Smooth muscle cell (in vitro differentiated cells): Measurements from ENCODE around the gene RPL6. TPM values are rescaled to one million over a fixed set of nuclear protein-coding genes. Genes with fewer than 3 reads are reported as not detected.
A peak's percentile ranks its signal among the peaks of the same experiment; 100 is the strongest.
"Not testable (repeated sequence)": the region's sequence is repeated elsewhere in the genome, so short reads cannot be mapped to it uniquely, and the experiment has no call there.

Experiments
- DNase-seq: peaks from one replicate; lab custom pipeline; 2025; ENCODE audit not compliant: unreplicated experiment; lab: John Stamatoyannopoulos, UW
- H2AFZ ChIP-seq: fragments of 200-600 bp; sonication (generic); 2 replicates; pipeline ENCODE4 v1.6.0; 2016; ENCODE audit warnings: antibody characterized with exemption, low read depth, mild to moderate bottlenecking
- H3F3A ChIP-seq: fragments of 200-600 bp; sonication (generic); 2 replicates; pipeline ENCODE4 v1.6.0; 2017; ENCODE audit warnings: antibody characterized with exemption, low read depth
- H3K27ac ChIP-seq: fragments of 200-600 bp; sonication (generic); 2 replicates; pipeline ENCODE4 v1.5.1; 2016; ENCODE audit warnings: low read depth, mild to moderate bottlenecking
- H3K27me3 ChIP-seq: fragments of 200-600 bp; sonication (generic); 2 replicates; pipeline ENCODE4 v1.6.1; 2016; ENCODE audit warnings: low read depth, mild to moderate bottlenecking
- H3K36me3 ChIP-seq: fragments of 200-600 bp; sonication (generic); 2 replicates; pipeline ENCODE4 v1.5.1; 2016; ENCODE audit warnings: low read depth
- H3K4me1 ChIP-seq: fragments of 200-600 bp; sonication (generic); 2 replicates; pipeline ENCODE4 v1.5.1; 2016; ENCODE audit warnings: low read depth
- H3K4me2 ChIP-seq: fragments of 200-600 bp; sonication (generic); 2 replicates; pipeline ENCODE4 v1.6.0; 2016; ENCODE audit warnings: mild to moderate bottlenecking
- H3K4me3 ChIP-seq: fragments of 200-600 bp; sonication (generic); 2 replicates; pipeline ENCODE4 v1.5.1; 2016; ENCODE audit warnings: mild to moderate bottlenecking
- H3K79me2 ChIP-seq: fragments of 200-600 bp; sonication (generic); 2 replicates; pipeline ENCODE4 v1.6.0; 2016; ENCODE audit warnings: low read depth, mild to moderate bottlenecking
- H3K9ac ChIP-seq: fragments of 200-600 bp; sonication (generic); 2 replicates; pipeline ENCODE4 v1.6.0; 2016; ENCODE audit warnings: low read depth
- H3K9me3 ChIP-seq: fragments of 200-600 bp; sonication (generic); replicated peaks from 2 replicates; pipeline ENCODE4 v1.5.1; 2016; ENCODE audit warnings: low read depth
- H4K20me1 ChIP-seq: fragments of 200-600 bp; sonication (generic); 2 replicates; pipeline ENCODE4 v1.6.0; 2016; ENCODE audit warnings: low read depth
- WGBS: methylation state at CpG from one replicate; pipeline ENCODE4 v1.1.7; 2016; ENCODE audit warnings: low lambda C conversion rate; 5-methylcytosine and 5-hydroxymethylcytosine counted together
- polyA plus RNA-seq: library from polyadenylated mRNA; unstranded; fragments of >200 nt; fragmentation: Nextera tagmentation; extraction: Ambion mirVana; gene quantifications from 2 replicates; pipeline ENCODE4 v1.2.1, GENCODE V29; 2016
- total RNA-seq: library from RNA; depleted of rRNA; stranded (reverse); fragments of >200 nt; gene quantifications from 2 replicates; pipeline ENCODE4 v1.2.3, GENCODE V29; 2014
- TF ChIP-seq, protein P1 (sequence below): fragments of 200-600 bp; sonication (generic); IDR thresholded peaks from 2 replicates; pipeline ENCODE4 v1.5.1; 2017; ENCODE audit warnings: borderline replicate concordance, mild to moderate bottlenecking, antibody characterized with exemption; ENCODE audit not compliant: insufficient read depth, poor library complexity, severe bottlenecking

RPL6 gene
- total RNA-seq = 1,517 and 1,797 TPM in 2 replicates
- 333 and 366 TPM in 2 replicates for polyA plus RNA-seq

DNA sequence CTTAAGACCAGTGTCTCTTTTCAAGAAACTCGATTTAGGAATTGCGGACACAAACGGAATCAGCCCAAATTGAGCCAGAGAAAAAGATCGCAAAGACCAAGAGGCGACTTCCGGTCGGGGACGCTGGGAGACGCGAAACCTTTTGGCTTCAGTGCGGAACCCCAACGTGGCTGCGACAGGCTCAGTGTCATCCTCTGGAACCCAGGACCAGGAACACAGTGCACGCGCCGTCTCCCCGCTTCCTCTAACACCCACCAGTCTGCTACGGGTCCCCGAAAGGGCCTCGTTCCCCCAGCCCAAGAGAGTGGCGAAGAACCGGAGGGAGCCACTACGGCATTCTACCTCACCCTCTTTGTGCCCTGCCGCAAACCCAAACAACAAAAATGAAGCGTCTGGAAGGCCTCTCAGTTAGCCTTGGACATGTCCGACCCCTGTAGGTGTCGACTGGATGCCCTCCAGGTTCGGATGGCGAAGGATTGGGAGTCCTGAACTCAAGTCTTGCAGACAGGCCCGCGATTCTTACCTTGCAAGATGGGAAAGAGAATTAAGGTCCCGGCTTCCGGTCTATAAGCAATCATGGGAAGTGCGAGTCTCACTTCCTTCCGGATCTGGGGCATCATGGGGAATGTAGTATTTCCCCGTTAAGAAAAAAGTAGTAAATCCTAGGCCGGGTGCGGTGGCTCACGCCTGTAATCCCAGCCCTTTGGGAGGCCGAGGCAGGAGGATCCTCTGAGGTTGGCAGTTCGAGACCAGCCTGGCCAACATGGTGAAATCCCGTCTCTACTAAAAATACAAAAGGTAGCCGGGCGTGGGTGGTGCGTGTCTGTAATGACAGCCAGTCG, at the start of gene RPL6:
Gene RPL6, minus strand, starts transcription at position 542 of the 842 bp plus-strand sequence. CDS start 949 bp downstream, outside the sequence.
- Histone ChIP-seq H2AFZ (peak within 1 kb of the TSS; percentile 74), H3K4me3 (peak within 1 kb of the TSS; percentile 87), H3K4me1 (peaks cover 14% of the 10 kb centered on the region), H3K9ac (peak within 1 kb of the TSS; percentile 86), H3K79me2 (peaks cover 24% of the 10 kb centered on the region), H3K4me2 (peak within 1 kb of the TSS; percentile 98), H3F3A (peaks cover 32% of the 10 kb centered on the region), H4K20me1 (peaks cover 39% of the 10 kb centered on the region), H3K9me3 (no peaks in the 10 kb centered on the region), H3K27me3 (no peaks in the 10 kb centered on the region), H3K36me3 (peaks cover 9% of the 10 kb centered on the region), H3K27ac (peak within 1 kb of the TSS; percentile 81)
- TF ChIP-seq, protein P1, sequence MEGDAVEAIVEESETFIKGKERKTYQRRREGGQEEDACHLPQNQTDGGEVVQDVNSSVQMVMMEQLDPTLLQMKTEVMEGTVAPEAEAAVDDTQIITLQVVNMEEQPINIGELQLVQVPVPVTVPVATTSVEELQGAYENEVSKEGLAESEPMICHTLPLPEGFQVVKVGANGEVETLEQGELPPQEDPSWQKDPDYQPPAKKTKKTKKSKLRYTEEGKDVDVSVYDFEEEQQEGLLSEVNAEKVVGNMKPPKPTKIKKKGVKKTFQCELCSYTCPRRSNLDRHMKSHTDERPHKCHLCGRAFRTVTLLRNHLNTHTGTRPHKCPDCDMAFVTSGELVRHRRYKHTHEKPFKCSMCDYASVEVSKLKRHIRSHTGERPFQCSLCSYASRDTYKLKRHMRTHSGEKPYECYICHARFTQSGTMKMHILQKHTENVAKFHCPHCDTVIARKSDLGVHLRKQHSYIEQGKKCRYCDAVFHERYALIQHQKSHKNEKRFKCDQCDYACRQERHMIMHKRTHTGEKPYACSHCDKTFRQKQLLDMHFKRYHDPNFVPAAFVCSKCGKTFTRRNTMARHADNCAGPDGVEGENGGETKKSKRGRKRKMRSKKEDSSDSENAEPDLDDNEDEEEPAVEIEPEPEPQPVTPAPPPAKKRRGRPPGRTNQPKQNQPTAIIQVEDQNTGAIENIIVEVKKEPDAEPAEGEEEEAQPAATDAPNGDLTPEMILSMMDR = no peak
- 12% methylated on average over 46 of the region's 46 CpGs for whole genome bisulfite sequencing
- peak; percentile 51 for DNase-seq

DNA sequence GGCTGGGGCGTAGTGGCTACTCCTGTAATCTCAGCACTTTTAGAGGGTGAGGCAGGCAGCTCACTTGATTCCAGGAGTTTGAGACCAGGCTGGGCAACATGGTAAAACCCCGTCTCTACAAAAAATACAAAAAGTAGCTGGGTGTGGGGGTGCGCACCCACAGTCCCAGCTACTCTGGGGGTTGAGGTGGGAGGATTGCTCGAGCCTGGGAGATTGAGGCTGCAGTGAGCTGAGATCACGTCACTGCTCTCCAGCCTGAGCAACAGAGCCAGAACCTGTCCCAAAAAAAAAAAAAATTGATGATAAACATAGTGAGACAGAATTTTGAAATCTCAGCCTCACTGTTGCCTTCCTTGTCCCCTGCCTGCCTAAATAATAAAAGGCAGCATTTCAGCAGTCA, 49.3 kb upstream of the RPL6 start:
- Histone ChIP-seq H3K36me3 (peaks cover 20% of the 10 kb centered on the region), H4K20me1 (peaks cover 10% of the 10 kb centered on the region), H3K27me3 (no peaks in the 10 kb centered on the region), H3K4me3 (no peak overlapping the region), H2AFZ (no peak overlapping the region), H3K79me2 (peaks cover 9% of the 10 kb centered on the region), H3K4me2 (no peak overlapping the region), H3K9me3 (no peaks in the 10 kb centered on the region), H3F3A (no peaks in the 10 kb centered on the region), H3K4me1 (no peaks in the 10 kb centered on the region), H3K27ac (no peak overlapping the region), H3K9ac (no peak overlapping the region)
- 97% methylated on average over 5 of the region's 5 CpGs for WGBS
- no peak for DNase-seq
- TF ChIP-seq, protein P1 = no peak

DNA sequence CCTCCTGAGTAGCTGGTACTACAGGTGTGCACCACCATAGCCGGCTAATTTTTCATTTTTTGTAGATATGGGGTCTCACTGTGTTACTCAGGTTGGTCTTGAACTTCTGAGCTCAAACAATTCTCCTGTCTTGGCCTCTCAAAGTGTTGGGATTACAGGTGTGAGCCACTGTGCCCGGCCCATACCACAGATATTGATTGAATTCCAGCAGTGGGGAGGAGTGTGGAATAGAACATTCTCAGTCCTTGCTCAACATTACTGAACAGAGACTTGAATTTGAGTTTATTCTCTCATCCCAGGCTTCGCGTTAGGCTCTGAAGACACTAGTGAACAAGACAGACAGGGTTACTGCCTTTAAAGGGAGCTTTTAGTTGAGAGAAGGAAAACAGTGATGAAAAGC, 48.9 kb upstream of the RPL6 start:
- Histone ChIP-seq H4K20me1 (peaks cover 6% of the 10 kb centered on the region), H3K9me3 (no peaks in the 10 kb centered on the region), H3K27me3 (no peaks in the 10 kb centered on the region), H3K36me3 (peaks cover 20% of the 10 kb centered on the region), H3F3A (no peaks in the 10 kb centered on the region), H3K4me2 (no peak overlapping the region), H3K4me1 (no peaks in the 10 kb centered on the region), H3K27ac (no peak overlapping the region), H2AFZ (no peak overlapping the region), H3K4me3 (no peak overlapping the region), H3K9ac (no peak overlapping the region), H3K79me2 (peaks cover 6% of the 10 kb centered on the region)
- TF ChIP-seq, protein P1 = no peak
- WGBS = 98% methylated on average over 4 of the region's 4 CpGs
- DNase-seq = no peak

DNA sequence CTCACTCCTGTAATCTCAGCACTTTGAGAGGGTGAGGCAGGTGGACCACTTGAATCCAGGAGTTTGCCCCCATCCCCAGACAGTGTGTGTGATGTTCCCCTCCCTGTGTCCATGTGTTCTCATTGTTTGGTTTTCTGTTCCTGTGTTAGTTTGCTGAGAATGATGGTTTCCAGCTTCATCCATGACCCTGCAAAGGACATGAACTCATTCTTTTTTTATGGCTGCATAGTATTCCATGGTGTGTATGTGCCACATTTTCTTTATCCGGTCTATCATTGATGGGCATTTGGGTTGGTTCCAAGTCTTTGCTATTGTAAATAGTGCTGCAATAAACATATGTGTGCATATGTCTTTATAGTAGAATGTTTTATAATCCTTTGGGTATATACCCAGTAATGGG, 47.7 kb upstream of the RPL6 start:
- DNase-seq, H2AFZ ChIP-seq, H3K9ac ChIP-seq, H3K27ac ChIP-seq, H3K79me2 ChIP-seq, H3K4me3 ChIP-seq, H3K4me1 ChIP-seq, H3K4me2 ChIP-seq, H3F3A ChIP-seq, H3K27me3 ChIP-seq, H4K20me1 ChIP-seq, H3K9me3 ChIP-seq: not testable (repeated sequence)
- WGBS = 88% methylated on average over 1 of the region's 1 CpG
- H3K36me3 ChIP-seq = peaks cover 20% of the 10 kb centered on the region
